GM23338 (cell line): ENCODE measurements around the gene PRSS57. TPM values are rescaled to one million over a fixed set of nuclear protein-coding genes. Genes with fewer than 3 reads are reported as not detected.
A peak's percentile ranks its signal among the peaks of the same experiment; 100 is the strongest.

Experiments
- ATAC-seq: fragments of 200-7000 bp; cut with Tn5 transposase; 3 replicates; pipeline ENCODE4 v1.9.1; 2020
- DNase-seq: peaks from one replicate; pipeline ENCODE4 v3.0.0-alpha.2; 2015; ENCODE audit warnings: low spot score
- H2AFZ ChIP-seq: fragments of 200-600 bp; sonication (generic); 2 replicates; pipeline ENCODE4 v1.8.0; 2016; ENCODE audit warnings: antibody characterized with exemption, mild to moderate bottlenecking, moderate library complexity
- H3F3A ChIP-seq: fragments of 200-600 bp; sonication (generic); replicated peaks from 2 replicates; pipeline ENCODE4 v1.8.0; 2017; ENCODE audit warnings: antibody characterized with exemption, mixed run types, low read depth
- H3K27ac ChIP-seq: fragments of 200-600 bp; sonication (generic); 2 replicates; pipeline ENCODE4 v1.6.1; 2016; ENCODE audit warnings: low read depth
- H3K27me3 ChIP-seq: fragments of 200-600 bp; sonication (generic); 2 replicates; pipeline ENCODE4 v1.8.0; 2016; ENCODE audit warnings: mild to moderate bottlenecking, mixed run types, moderate library complexity; ENCODE audit not compliant: insufficient read depth
- H3K36me3 ChIP-seq: fragments of 200-600 bp; sonication (generic); 2 replicates; pipeline ENCODE4 v1.8.0; 2016; ENCODE audit warnings: mild to moderate bottlenecking; ENCODE audit not compliant: insufficient read depth
- H3K4me1 ChIP-seq: fragments of 200-600 bp; sonication (generic); 2 replicates; pipeline ENCODE4 v1.8.0; 2016; ENCODE audit warnings: mild to moderate bottlenecking, moderate library complexity; ENCODE audit not compliant: insufficient read depth
- H3K4me2 ChIP-seq: fragments of 200-600 bp; sonication (generic); 2 replicates; pipeline ENCODE4 v1.7.1; 2017; ENCODE audit warnings: mixed run types
- H3K4me3 ChIP-seq: fragments of 200-600 bp; sonication (generic); 2 replicates; pipeline ENCODE4 v1.6.1; 2016; ENCODE audit warnings: mixed run types
- H3K79me2 ChIP-seq: fragments of 200-600 bp; sonication (generic); replicated peaks from 2 replicates; pipeline ENCODE4 v1.8.0; 2017; ENCODE audit warnings: mild to moderate bottlenecking; ENCODE audit not compliant: insufficient read depth
- H3K9me2 ChIP-seq: fragments of 200-600 bp; sonication (generic); 2 replicates; pipeline ENCODE4 v1.8.0; 2017; ENCODE audit not compliant: insufficient read depth
- H4K20me1 ChIP-seq: fragments of 200-600 bp; sonication (generic); replicated peaks from 2 replicates; pipeline ENCODE4 v1.8.0; 2017; ENCODE audit warnings: mild to moderate bottlenecking; ENCODE audit not compliant: insufficient read depth
- H3K27ac Mint-ChIP-seq: 2 replicates; pipeline ENCODE4 v1.8.0; 2020; ENCODE audit warnings: inconsistent platforms, mild to moderate bottlenecking, moderate library complexity, mixed read lengths
- H3K27me3 Mint-ChIP-seq: 3 replicates; pipeline ENCODE4 v1.8.0; 2022; ENCODE audit warnings: low read depth, mild to moderate bottlenecking, moderate library complexity, mixed read lengths, inconsistent platforms; ENCODE audit not compliant: insufficient read depth, poor library complexity
- H3K36me3 Mint-ChIP-seq: 3 replicates; pipeline ENCODE4 v1.8.0; 2021; ENCODE audit warnings: low read depth, mild to moderate bottlenecking, inconsistent platforms, moderate library complexity, mixed read lengths
- H3K4me1 Mint-ChIP-seq: 3 replicates; pipeline ENCODE4 v1.8.0; 2020; ENCODE audit warnings: mild to moderate bottlenecking, inconsistent platforms, mixed read lengths
- H3K4me3 Mint-ChIP-seq: 3 replicates; pipeline ENCODE4 v1.8.0; 2021; ENCODE audit warnings: moderate library complexity, mild to moderate bottlenecking, inconsistent platforms, mixed read lengths
- H3K9me3 Mint-ChIP-seq: 3 replicates; pipeline ENCODE4 v1.8.0; 2020; ENCODE audit warnings: moderate library complexity, mild to moderate bottlenecking, inconsistent platforms, mixed read lengths
- EZH2 ChIP-seq: fragments of 200-600 bp; sonication (generic); IDR thresholded peaks from one replicate; pipeline ENCODE4 v1.8.0; 2017; ENCODE audit warnings: antibody characterized with exemption, mild to moderate bottlenecking, low read depth; ENCODE audit not compliant: unreplicated experiment
- EZH2phosphoT487 ChIP-seq: fragments of 200-600 bp; sonication (generic); IDR thresholded peaks from one replicate; pipeline ENCODE4 v1.8.1; 2018; ENCODE audit warnings: antibody characterized with exemption; ENCODE audit not compliant: unreplicated experiment
- JUNB ChIP-seq: IDR thresholded peaks from one replicate; pipeline ENCODE4 v1.6.1; 2016; ENCODE audit warnings: antibody characterized with exemption; ENCODE audit not compliant: unreplicated experiment
- POLR2AphosphoS5 ChIP-seq: IDR thresholded peaks from 2 replicates; pipeline ENCODE4 v1.6.1; 2016; ENCODE audit warnings: antibody characterized with exemption, low read depth
- ZNF114 ChIP-seq: fragments of 250-450 bp; sonication (Bioruptor Pico); IDR thresholded peaks from 2 replicates; pipeline ENCODE4 v1.5.0; 2020; ENCODE audit warnings: mild to moderate bottlenecking, moderate library complexity
- polyA plus RNA-seq: library from polyadenylated mRNA; unstranded; fragments of >200 nt; fragmentation: Nextera tagmentation; extraction: Ambion mirVana; gene quantifications from 2 replicates; pipeline ENCODE4 v1.2.1, GENCODE V29; 2016
- total RNA-seq: library from RNA; depleted of rRNA; stranded (reverse); fragments of >200 nt; shearing (Covaris generic); gene quantifications from 2 replicates; pipeline ENCODE4 v1.2.3, GENCODE V29; 2014
- TF ChIP-seq, protein P1 (sequence below): fragments of 250-450 bp; sonication (Bioruptor Pico); IDR thresholded peaks from 2 replicates; pipeline ENCODE4 v1.5.0; 2020; ENCODE audit warnings: mild to moderate bottlenecking, moderate library complexity
- TF ChIP-seq, protein P2 (sequence below): IDR thresholded peaks from 2 replicates; pipeline ENCODE4 v1.6.1; 2016; ENCODE audit warnings: antibody characterized with exemption
- TF ChIP-seq, protein P3 (sequence below): IDR thresholded peaks from one replicate; pipeline ENCODE4 v1.6.1; 2018; ENCODE audit warnings: antibody characterized with exemption; ENCODE audit not compliant: unreplicated experiment

Gene PRSS57
- total and polyA plus RNA-seq, 2 experiments from 2014 or later: 0.34 TPM; not detected in 1

DNA sequence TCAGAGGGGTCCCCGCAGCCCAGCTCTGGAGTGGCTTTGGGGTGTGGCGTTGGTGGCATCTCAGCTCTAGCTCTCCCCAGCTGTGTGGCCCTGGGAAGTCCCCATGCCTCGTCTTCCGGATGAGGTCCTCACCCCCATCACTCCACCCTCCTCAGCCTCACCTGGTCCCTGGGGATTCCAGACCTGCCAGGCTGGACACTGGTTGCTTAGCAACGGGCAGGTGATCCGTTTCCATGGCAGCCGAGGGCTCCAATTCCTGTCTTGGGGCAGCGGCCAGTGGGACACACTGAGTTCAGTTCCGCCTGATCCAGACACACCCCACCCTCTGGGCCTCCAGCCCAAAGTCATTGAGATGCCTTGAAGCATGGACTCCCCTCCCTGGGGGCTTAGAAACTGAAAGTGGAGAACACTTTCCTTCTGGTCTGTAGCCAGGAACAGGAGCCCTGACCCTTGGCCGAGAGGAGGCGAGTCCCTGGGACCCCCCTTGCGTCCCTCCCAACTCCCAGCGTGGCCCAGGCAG is 48.0 kb upstream of the PRSS57 start:
- H3F3A ChIP-seq: 0 out of 2 replicates have a peak, but pooled peaks cover 3% of the 10 kb centered on the region
- H3K36me3 Mint-ChIP-seq: no peaks in the 10 kb centered on the region; the same call in 1 of the 3 replicates
- peaks cover 11% of the 10 kb centered on the region for H3K27me3 Mint-ChIP-seq
- H4K20me1 ChIP-seq: no peaks in the 10 kb centered on the region; the same call in 1 of the 2 replicates
- H3K27ac ChIP-seq: no peak overlapping the region
- peak; percentile 78 for DNase-seq
- no peak overlapping the region for H3K27ac Mint-ChIP-seq
- no peaks in the 10 kb centered on the region for H3K4me1 ChIP-seq
- H2AFZ ChIP-seq: no peak overlapping the region
- no peak overlapping the region for H3K4me2 ChIP-seq
- H3K9me2 ChIP-seq: no peaks in the 10 kb centered on the region
- no peak for ATAC-seq
- no peak overlapping the region for H3K4me3 Mint-ChIP-seq
- H3K4me1 Mint-ChIP-seq: no peaks in the 10 kb centered on the region
- no peak for TF ChIP-seq ZNF114
- TF ChIP-seq, protein P1, sequence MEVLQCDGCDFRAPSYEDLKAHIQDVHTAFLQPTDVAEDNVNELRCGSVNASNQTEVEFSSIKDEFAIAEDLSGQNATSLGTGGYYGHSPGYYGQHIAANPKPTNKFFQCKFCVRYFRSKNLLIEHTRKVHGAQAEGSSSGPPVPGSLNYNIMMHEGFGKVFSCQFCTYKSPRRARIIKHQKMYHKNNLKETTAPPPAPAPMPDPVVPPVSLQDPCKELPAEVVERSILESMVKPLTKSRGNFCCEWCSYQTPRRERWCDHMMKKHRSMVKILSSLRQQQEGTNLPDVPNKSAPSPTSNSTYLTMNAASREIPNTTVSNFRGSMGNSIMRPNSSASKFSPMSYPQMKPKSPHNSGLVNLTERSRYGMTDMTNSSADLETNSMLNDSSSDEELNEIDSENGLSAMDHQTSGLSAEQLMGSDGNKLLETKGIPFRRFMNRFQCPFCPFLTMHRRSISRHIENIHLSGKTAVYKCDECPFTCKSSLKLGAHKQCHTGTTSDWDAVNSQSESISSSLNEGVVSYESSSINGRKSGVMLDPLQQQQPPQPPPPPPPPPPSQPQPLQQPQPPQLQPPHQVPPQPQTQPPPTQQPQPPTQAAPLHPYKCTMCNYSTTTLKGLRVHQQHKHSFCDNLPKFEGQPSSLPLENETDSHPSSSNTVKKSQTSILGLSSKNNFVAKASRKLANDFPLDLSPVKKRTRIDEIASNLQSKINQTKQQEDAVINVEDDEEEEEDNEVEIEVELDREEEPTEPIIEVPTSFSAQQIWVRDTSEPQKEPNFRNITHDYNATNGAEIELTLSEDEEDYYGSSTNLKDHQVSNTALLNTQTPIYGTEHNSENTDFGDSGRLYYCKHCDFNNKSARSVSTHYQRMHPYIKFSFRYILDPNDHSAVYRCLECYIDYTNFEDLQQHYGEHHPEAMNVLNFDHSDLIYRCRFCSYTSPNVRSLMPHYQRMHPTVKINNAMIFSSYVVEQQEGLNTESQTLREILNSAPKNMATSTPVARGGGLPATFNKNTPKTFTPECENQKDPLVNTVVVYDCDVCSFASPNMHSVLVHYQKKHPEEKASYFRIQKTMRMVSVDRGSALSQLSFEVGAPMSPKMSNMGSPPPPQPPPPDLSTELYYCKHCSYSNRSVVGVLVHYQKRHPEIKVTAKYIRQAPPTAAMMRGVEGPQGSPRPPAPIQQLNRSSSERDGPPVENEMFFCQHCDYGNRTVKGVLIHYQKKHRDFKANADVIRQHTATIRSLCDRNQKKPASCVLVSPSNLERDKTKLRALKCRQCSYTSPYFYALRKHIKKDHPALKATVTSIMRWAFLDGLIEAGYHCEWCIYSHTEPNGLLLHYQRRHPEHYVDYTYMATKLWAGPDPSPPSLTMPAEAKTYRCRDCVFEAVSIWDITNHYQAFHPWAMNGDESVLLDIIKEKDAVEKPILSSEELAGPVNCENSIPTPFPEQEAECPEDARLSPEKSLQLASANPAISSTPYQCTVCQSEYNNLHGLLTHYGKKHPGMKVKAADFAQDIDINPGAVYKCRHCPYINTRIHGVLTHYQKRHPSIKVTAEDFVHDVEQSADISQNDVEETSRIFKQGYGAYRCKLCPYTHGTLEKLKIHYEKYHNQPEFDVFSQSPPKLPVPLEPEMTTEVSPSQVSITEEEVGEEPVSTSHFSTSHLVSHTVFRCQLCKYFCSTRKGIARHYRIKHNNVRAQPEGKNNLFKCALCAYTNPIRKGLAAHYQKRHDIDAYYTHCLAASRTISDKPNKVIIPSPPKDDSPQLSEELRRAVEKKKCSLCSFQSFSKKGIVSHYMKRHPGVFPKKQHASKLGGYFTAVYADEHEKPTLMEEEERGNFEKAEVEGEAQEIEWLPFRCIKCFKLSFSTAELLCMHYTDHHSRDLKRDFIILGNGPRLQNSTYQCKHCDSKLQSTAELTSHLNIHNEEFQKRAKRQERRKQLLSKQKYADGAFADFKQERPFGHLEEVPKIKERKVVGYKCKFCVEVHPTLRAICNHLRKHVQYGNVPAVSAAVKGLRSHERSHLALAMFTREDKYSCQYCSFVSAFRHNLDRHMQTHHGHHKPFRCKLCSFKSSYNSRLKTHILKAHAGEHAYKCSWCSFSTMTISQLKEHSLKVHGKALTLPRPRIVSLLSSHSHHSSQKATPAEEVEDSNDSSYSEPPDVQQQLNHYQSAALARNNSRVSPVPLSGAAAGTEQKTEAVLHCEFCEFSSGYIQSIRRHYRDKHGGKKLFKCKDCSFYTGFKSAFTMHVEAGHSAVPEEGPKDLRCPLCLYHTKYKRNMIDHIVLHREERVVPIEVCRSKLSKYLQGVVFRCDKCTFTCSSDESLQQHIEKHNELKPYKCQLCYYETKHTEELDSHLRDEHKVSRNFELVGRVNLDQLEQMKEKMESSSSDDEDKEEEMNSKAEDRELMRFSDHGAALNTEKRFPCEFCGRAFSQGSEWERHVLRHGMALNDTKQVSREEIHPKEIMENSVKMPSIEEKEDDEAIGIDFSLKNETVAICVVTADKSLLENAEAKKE (CRISPR knock-in tag): no peak
- no peak for TF ChIP-seq POLR2AphosphoS5
- no peak for TF ChIP-seq EZH2phosphoT487
- TF ChIP-seq, protein P2, sequence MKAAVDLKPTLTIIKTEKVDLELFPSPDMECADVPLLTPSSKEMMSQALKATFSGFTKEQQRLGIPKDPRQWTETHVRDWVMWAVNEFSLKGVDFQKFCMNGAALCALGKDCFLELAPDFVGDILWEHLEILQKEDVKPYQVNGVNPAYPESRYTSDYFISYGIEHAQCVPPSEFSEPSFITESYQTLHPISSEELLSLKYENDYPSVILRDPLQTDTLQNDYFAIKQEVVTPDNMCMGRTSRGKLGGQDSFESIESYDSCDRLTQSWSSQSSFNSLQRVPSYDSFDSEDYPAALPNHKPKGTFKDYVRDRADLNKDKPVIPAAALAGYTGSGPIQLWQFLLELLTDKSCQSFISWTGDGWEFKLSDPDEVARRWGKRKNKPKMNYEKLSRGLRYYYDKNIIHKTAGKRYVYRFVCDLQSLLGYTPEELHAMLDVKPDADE: no peak
- no peak for TF ChIP-seq EZH2
- TF ChIP-seq, protein P3, sequence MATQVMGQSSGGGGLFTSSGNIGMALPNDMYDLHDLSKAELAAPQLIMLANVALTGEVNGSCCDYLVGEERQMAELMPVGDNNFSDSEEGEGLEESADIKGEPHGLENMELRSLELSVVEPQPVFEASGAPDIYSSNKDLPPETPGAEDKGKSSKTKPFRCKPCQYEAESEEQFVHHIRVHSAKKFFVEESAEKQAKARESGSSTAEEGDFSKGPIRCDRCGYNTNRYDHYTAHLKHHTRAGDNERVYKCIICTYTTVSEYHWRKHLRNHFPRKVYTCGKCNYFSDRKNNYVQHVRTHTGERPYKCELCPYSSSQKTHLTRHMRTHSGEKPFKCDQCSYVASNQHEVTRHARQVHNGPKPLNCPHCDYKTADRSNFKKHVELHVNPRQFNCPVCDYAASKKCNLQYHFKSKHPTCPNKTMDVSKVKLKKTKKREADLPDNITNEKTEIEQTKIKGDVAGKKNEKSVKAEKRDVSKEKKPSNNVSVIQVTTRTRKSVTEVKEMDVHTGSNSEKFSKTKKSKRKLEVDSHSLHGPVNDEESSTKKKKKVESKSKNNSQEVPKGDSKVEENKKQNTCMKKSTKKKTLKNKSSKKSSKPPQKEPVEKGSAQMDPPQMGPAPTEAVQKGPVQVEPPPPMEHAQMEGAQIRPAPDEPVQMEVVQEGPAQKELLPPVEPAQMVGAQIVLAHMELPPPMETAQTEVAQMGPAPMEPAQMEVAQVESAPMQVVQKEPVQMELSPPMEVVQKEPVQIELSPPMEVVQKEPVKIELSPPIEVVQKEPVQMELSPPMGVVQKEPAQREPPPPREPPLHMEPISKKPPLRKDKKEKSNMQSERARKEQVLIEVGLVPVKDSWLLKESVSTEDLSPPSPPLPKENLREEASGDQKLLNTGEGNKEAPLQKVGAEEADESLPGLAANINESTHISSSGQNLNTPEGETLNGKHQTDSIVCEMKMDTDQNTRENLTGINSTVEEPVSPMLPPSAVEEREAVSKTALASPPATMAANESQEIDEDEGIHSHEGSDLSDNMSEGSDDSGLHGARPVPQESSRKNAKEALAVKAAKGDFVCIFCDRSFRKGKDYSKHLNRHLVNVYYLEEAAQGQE: no peak
- TF ChIP-seq JUNB: no peak
- no peaks in the 10 kb centered on the region for H3K79me2 ChIP-seq
- no peaks in the 10 kb centered on the region for H3K36me3 ChIP-seq
- H3K27me3 ChIP-seq: no peaks in the 10 kb centered on the region
- peaks cover 26% of the 10 kb centered on the region; the same call in 2 of the 3 replicates for H3K9me3 Mint-ChIP-seq
- H3K4me3 ChIP-seq: no peak overlapping the region
